Hepatocyte (in vitro differentiated cells): ENCODE data around the gene GRK5. TPM values are rescaled to one million over a fixed set of nuclear protein-coding genes. Genes with fewer than 3 reads are reported as not detected.
A peak's percentile ranks its signal among the peaks of the same experiment; 100 is the strongest.

Source experiments
- DNase-seq: peaks from one replicate; pipeline ENCODE4 v3.0.0-alpha.2; 2016; ENCODE audit warnings: low spot score
- H2AFZ ChIP-seq: fragments of 200-600 bp; sonication (generic); 2 replicates; pipeline ENCODE4 v1.6.0; 2016; ENCODE audit warnings: antibody characterized with exemption, mild to moderate bottlenecking
- H3K27ac ChIP-seq: fragments of 200-600 bp; sonication (generic); 2 replicates; pipeline ENCODE4 v1.5.1; 2016; ENCODE audit warnings: mild to moderate bottlenecking
- H3K27me3 ChIP-seq: fragments of 200-600 bp; sonication (generic); 2 replicates; pipeline ENCODE4 v1.6.1; 2016
- H3K36me3 ChIP-seq: fragments of 200-600 bp; sonication (generic); replicated peaks from 2 replicates; pipeline ENCODE4 v1.5.1; 2016; ENCODE audit warnings: low read depth; ENCODE audit not compliant: insufficient read depth
- H3K4me1 ChIP-seq: fragments of 200-600 bp; sonication (generic); 2 replicates; pipeline ENCODE4 v1.5.1; 2016; ENCODE audit warnings: mild to moderate bottlenecking, moderate library complexity; ENCODE audit not compliant: insufficient read depth
- H3K4me2 ChIP-seq: fragments of 200-600 bp; sonication (generic); 2 replicates; pipeline ENCODE4 v1.6.0; 2016
- H3K4me3 ChIP-seq: fragments of 200-600 bp; sonication (generic); 2 replicates; pipeline ENCODE4 v1.5.1; 2016; ENCODE audit warnings: mild to moderate bottlenecking
- H3K79me2 ChIP-seq: fragments of 200-600 bp; sonication (generic); 2 replicates; pipeline ENCODE4 v1.6.0; 2017; ENCODE audit warnings: mild to moderate bottlenecking
- H3K9me2 ChIP-seq: fragments of 200-600 bp; sonication (generic); replicated peaks from 2 replicates; pipeline ENCODE4 v1.6.0; 2017; ENCODE audit warnings: mild to moderate bottlenecking; ENCODE audit not compliant: insufficient read depth
- H3K9me3 ChIP-seq: fragments of 200-600 bp; sonication (generic); 2 replicates; pipeline ENCODE4 v1.5.1; 2016; ENCODE audit warnings: low read depth, mild to moderate bottlenecking
- H4K20me1 ChIP-seq: fragments of 200-600 bp; sonication (generic); 2 replicates; pipeline ENCODE4 v1.6.0; 2016; ENCODE audit warnings: mild to moderate bottlenecking; ENCODE audit not compliant: insufficient read depth, poor library complexity, severe bottlenecking
- CTCF ChIP-seq: fragments of 200-600 bp; sonication (generic); IDR thresholded peaks from 2 replicates; pipeline ENCODE4 v1.5.1; 2016; ENCODE audit warnings: antibody characterized with exemption, mild to moderate bottlenecking; ENCODE audit not compliant: poor library complexity
- EZH2 ChIP-seq: fragments of 200-600 bp; sonication (generic); IDR thresholded peaks from 2 replicates; pipeline ENCODE4 v1.6.1; 2016; ENCODE audit warnings: antibody characterized with exemption, mild to moderate bottlenecking, borderline replicate concordance
- EZH2phosphoT487 ChIP-seq: fragments of 200-600 bp; sonication (generic); IDR thresholded peaks from one replicate; pipeline ENCODE4 v1.6.1; 2018; ENCODE audit warnings: antibody characterized with exemption, mild to moderate bottlenecking, low read depth, moderate library complexity; ENCODE audit not compliant: unreplicated experiment, severe bottlenecking
- WGBS: methylation state at CpG from one replicate; pipeline ENCODE4 v1.1.6; 2016; ENCODE audit warnings: low lambda C conversion rate; ENCODE audit errors: missing lambda C conversion rate; 5-methylcytosine and 5-hydroxymethylcytosine counted together
- polyA plus RNA-seq: library from polyadenylated mRNA; unstranded; fragments of >200 nt; fragmentation: Nextera tagmentation; extraction: Ambion mirVana; gene quantifications from 2 replicates; pipeline ENCODE4 v1.2.1, GENCODE V29; 2016
- total RNA-seq: library from RNA; depleted of rRNA; stranded (reverse); fragments of >200 nt; gene quantifications from 2 replicates; pipeline ENCODE4 v1.2.3, GENCODE V29; 2014

GRK5 gene
- total and polyA plus RNA-seq, 2 experiments from 2014 or later, result 7.6 to 19.9 TPM

GRCh38 chr10:119233821-119234220 lies 26.4 kb downstream of the GRK5 start:
- Histone ChIP-seq H3K27ac (peak overlapping the region; percentile 33), H3K4me3 (no peak overlapping the region), H3K79me2 (peaks cover 82% of the 10 kb centered on the region), H3K9me2 (no peaks in the 10 kb centered on the region), H2AFZ (no peak overlapping the region), H4K20me1 (no peaks in the 10 kb centered on the region), H3K4me2 (no peak overlapping the region), H3K27me3 (no peaks in the 10 kb centered on the region), H3K4me1 (peaks cover 43% of the 10 kb centered on the region), H3K36me3 (no peaks in the 10 kb centered on the region), H3K9me3 (no peaks in the 10 kb centered on the region)
- WGBS, result 42% methylated on average over 3 of the region's 3 CpGs
- TF ChIP-seq CTCF, result no peak
- no peak for TF ChIP-seq EZH2
- no peak for TF ChIP-seq EZH2phosphoT487
- no peak for DNase-seq

GRCh38 chr10:119235356-119235755 lies 28.0 kb downstream of the GRK5 start:
- no peaks in the 10 kb centered on the region for H3K27me3 ChIP-seq
- no peaks in the 10 kb centered on the region for H3K9me3 ChIP-seq
- no peaks in the 10 kb centered on the region for H4K20me1 ChIP-seq
- H3K36me3 ChIP-seq, result no peaks in the 10 kb centered on the region
- H3K79me2 ChIP-seq, result peaks cover 81% of the 10 kb centered on the region
- TF ChIP-seq EZH2 (no peak), EZH2phosphoT487 (no peak), CTCF (no peak)
- no peak for DNase-seq
- no peak overlapping the region for H3K27ac ChIP-seq
- H3K9me2 ChIP-seq, result no peaks in the 10 kb centered on the region
- H2AFZ ChIP-seq, result no peak overlapping the region
- H3K4me2 ChIP-seq, result no peak overlapping the region
- WGBS, result 55% methylated on average over 3 of the region's 3 CpGs
- H3K4me3 ChIP-seq, result no peak overlapping the region
- H3K4me1 ChIP-seq, result peaks cover 40% of the 10 kb centered on the region

- no peaks in the 10 kb centered on the region for H3K27me3 ChIP-seq
- H3K27ac ChIP-seq, result peak overlapping the region; percentile 77
- no peak overlapping the region for H3K4me3 ChIP-seq
- no peak for TF ChIP-seq CTCF
- no peak for TF ChIP-seq EZH2
- no peak for TF ChIP-seq EZH2phosphoT487
- peaks cover 83% of the 10 kb centered on the region for H3K79me2 ChIP-seq
- no peaks in the 10 kb centered on the region for H3K9me3 ChIP-seq
- WGBS, result 40% methylated on average over 8 of the region's 8 CpGs
- H4K20me1 ChIP-seq, result no peaks in the 10 kb centered on the region
- H3K4me1 ChIP-seq, result peaks cover 44% of the 10 kb centered on the region
- H3K9me2 ChIP-seq, result no peaks in the 10 kb centered on the region
- no peak overlapping the region for H2AFZ ChIP-seq
- DNase-seq, result no peak
- peak overlapping the region; percentile 30 for H3K4me2 ChIP-seq
- no peaks in the 10 kb centered on the region for H3K36me3 ChIP-seq
Measured at GRCh38 chr10:119237722-119238436, 30.5 kb downstream of the GRK5 start.
